Activated CD8-positive, alpha-beta memory T cell treated with anti-CD3 and anti-CD28 coated beads for 48 hours (primary cell): ENCODE results near the gene CDK10.
A peak's percentile ranks its signal among the peaks of the same experiment; 100 is the strongest.

Experiments used
- DNase-seq, 3 experiments: peaks; one replicate each; pipeline ENCODE4 v3.0.0-alpha.2; 2020; ENCODE audit warnings: low read depth in 2 of 3, low spot score in 2 of 3

CDK10 gene

DNA sequence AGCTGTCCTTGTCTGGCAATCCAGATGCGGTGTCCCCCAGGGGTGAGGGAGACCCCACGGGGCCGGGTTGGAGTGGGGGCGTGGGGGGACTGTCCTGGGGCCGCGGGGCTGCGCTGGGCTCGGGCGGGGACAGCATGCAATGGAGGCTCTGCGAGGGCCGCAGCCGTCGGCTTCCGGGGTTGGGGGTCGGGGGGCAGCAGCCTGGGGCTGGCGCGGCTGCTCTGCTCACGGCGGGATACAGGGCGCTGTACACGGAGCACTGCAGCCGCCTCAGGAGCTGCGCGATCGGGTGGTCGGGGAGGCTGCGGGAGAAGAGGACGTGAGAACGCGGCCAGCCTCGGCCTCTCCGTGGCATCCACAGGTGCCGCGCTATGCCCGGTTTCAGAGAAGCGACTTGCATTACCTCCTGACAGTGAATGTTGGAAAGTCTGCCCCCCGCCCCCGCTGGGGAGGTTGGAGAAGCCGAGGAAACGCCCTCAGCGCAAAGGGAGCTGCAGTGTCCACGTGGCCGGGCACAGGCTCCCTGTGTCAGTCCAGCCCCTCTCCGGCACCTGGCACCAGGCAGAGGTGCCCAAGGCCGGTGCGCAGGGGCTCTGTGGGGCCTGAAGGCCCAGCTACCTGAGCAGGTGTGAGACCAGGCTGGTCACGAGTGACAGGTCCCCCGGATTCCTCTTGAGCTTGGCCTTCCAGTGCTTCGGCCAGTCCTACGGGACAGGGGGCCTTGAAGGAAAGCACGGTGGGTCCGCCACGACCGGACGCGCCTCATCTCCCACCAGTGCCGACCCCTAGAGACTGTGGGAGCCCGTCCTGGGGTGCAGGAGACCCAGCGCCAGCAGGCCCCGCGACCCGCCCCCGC lies 24.4 kb downstream of the CDK10 start:
- no peak for DNase-seq

DNA sequence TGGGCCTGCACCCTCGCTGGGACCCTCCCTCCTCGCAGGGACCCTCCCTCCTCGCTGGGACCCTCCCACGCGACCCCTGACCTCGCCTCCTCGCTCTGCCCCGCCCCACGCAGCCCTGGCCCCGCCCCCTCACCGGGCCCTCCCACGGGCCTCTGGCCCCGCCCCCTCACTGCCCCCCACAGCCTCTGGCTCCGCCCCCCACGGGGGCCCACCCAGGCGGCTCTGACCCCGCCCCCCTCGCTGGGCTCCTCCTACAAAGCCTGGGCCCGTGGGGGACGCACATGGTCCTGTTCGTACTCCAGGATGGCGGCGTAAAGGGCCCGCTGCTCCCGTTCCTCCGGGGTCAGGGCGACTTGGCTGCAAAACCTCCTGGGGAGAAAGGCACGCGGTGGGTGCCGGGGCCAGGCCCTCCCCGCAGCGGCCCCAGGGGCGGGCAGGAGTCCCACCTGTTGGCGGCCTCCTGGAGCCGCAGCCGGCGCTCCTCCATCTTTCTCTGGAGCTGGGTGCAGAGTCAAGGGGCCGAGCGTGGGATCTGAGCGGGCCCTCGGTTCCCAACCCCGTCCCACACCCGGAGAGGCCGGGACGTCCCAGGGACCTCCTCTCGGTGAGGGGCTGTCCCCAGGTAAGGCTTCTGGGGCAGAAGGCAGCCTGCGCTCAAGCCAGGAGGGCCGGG lies 25.2 kb downstream of the CDK10 start:
- peak; percentile 67 to 79 (median 67) for DNase-seq

DNA sequence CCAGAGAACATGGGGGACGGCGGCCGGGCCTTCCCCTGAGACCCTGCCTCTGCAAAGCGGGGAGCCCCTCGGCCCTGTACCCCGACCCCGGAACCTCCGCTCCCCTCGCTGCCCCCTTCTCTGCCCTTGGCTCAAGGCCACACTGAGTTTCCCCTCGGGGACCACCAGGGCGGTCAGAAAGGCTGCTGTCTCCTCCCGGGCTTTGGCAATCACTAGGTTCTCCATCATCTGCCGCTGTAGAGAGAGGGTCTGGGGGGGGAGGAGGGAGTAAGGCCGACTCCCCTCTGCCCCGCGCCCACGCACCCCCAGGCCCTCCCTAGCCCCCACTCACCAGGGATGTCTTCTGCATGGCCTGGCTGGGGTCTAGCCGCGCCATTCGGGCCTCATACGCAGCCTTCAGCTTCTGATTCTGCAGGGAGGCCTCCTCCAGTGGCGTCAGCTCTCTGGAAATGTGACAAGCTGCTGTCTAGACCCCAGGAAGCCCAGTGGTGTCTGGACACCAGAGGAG lies 25.8 kb downstream of the CDK10 start:
- DNase-seq = no peak

DNA sequence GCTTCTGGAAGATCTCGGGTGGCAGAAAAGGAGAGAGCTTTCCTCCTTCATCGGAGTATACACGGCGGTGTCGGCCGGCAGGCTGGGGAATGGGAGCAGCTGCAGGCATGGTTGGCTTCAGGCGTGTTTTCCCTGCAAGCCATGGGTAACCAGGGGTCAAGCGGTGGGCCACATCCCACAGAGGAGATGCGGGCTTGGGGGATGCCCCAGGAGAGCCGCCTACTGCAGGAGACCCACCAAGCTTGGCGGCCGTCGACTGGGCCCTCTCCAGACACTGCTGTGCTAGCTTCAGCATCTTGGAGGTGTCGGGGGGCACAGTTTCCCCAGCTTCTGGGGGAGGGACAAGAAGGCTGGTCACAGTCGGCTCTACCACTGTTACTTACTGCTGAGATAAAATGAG lies 30.0 kb downstream of the CDK10 start:
- DNase-seq = no peak

DNA sequence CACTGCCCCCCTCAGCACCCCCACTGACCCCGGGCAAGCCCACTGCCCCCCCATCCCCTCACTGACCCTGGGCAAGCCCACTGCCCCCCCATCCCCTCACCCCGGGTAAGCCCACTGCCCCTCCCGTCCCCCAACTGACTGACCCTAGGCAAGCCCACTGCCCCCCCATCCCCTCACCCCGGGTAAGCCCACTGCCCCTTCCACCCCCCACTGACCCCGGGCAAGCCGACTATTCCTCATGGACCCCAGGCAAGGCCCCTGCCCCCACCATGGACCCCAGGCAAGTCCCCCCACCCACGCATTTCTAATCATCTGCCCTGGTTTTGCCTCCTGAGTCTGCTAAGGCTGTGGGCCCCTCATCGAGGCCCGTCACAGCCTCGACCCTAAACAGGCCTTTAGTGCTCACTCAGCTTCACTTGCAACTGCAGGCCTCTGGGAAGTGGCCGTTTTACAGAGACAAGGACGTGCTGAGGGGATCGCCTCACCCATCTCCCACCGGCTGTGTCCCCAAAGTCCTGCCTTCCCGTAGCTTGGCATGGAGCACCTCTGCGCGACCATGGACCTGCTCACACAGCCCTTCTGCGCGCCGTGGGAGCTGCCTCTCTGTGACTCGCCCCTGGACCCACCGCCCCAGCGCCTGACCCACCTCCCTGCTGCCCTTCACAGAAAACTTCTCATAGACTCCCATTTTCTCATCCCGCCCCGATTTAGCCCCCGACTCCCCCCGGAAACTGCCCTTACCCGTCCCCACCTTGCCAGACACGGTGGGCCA lies 30.6 kb downstream of the CDK10 start:
- no peak for DNase-seq

DNA sequence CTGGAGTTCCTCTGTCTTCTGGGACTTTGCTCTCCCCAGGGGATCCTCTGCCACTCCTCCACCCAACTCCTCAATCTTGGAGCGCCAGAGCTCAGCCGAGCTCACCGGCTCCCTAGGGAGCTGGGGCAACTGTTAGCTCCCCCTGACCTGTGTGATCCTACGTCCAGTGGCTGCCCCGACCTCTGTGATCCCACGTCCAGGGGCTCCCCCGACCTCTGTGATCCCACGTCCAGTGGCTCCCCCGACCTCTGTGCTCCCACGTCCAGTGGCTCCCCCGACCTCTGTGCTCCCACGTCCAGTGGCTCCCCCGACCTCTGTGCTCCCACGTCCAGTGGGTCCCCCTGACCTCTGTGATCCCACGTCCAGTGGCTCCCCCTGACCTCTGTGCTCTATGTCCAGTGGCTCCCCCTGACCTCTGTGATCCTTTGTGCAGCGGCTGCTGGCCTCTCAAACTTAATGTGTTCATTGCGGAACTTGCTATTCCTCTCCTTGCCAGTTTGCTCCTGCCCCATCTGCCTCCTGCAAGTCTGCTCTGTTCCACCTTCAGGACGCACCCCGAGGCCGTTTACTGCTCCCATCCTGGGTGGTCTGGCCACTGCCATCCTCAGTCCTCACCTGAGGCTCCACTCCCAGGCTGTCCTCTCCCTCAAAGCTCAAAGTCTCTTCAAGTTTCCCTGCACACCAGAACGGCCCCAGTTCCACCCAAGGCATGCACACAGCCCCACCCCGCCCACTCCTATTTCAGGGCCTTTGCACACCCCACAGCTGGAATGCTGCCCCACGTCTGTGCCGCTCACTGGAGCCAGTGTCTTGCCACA lies 31.4 kb downstream of the CDK10 start:
- DNase-seq = no peak

DNA sequence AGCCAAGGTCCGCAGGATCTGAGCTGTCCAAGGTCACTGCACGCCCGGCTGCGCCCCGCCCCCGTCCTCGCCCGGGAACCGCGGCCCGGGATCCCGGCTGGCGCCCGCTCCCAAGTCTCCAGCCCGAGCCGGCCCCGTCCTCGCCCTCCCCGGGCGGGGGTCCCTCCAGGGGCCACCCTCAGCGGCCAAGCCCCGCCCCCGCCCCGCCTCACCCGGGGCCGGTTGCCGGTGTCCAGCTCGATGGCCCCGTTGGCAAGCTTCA lies 34.0 kb downstream of the CDK10 start:
- peak in 1 of 3 experiments; percentile 40 for DNase-seq

DNA sequence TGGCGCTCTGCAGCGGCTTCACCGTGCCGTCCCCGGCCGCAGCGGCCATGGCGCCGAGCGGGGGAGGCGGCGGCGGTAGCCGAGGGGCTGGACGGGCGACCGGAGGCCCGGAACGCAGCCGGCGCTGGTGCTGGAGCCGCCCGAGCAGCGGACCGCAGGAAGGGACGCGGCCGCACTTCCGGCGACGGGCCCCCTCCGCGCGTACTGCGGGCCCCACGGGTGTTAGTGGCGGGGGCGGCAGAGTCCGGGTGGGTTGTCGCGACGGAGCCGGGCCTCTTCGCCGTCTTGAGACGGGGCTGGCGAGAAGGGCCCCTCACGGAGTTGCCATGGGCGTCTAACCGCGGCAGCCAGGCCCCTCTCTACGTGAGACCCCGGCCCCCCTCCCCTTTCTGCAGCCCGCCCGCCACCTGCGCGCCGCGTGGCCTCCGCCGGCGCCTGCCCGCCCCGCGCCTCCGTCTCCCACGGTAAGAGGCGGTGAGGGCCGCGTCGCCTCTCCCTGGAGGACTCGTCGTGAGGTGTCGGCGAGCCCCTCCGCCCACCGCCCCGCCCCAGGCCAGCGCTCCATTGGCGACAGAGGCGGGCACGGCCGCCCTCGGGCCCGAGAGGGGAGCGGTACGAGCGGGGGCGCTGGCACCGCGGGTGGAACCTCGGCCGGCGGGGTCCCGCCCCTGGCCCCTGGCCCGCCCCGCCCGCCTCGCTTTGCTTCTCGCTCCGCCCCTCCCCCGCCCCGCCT lies 34.5 kb downstream of the CDK10 start, which contains the start of the genes VPS9D1 and ZNF276:
Gene VPS9D1, minus strand, starts transcription at position 86 of the 733 bp plus-strand sequence. Its CDS starts 37 bp downstream, at position 49.
Gene ZNF276, plus strand, starts transcription at position 725 of the 733 bp plus-strand sequence. CDS start 104 bp downstream, outside the sequence.
- peak; percentile 64 to 76 (median 69) for DNase-seq

DNA sequence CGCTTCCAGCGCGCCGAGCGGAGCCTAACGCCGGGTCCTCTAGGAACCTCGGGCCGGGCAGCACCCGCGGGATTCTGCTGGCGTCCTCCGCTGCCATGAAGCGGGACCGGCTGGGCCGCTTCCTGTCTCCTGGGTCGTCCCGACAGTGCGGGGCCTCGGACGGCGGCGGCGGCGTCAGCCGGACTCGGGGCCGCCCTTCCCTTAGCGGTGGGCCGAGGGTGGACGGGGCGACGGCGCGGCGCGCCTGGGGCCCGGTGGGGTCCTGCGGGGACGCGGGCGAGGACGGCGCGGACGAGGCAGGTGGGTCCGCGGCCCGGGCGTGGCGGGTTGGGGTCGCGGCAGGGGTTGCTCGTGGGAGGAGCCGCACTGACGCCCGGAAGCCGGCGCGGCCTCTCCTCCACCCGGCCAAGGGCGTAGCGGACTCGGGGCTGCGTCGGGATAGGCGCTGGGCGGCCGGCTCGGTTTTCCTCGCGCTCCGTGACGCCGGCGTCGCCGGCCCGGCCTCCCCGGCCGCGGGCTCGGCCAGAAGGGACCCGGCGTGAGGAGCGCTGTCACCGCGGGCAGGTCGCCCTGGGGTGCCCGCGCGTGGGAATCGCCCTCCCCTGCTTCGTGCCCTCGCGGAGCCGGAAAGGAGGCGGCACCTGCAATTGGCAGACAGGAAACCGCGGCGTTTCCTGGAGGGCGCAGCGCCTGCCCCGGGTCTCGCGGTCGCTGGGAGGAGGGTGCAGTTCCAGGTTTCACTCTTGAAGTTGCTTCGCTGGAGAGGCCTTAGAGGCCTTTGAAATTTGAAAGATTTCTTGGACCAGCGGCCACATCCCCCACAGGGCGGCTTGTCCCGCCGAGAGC lies 35.3 kb downstream of the CDK10 start:
- DNase-seq = peak; percentile 54 to 66 (median 63)

DNA sequence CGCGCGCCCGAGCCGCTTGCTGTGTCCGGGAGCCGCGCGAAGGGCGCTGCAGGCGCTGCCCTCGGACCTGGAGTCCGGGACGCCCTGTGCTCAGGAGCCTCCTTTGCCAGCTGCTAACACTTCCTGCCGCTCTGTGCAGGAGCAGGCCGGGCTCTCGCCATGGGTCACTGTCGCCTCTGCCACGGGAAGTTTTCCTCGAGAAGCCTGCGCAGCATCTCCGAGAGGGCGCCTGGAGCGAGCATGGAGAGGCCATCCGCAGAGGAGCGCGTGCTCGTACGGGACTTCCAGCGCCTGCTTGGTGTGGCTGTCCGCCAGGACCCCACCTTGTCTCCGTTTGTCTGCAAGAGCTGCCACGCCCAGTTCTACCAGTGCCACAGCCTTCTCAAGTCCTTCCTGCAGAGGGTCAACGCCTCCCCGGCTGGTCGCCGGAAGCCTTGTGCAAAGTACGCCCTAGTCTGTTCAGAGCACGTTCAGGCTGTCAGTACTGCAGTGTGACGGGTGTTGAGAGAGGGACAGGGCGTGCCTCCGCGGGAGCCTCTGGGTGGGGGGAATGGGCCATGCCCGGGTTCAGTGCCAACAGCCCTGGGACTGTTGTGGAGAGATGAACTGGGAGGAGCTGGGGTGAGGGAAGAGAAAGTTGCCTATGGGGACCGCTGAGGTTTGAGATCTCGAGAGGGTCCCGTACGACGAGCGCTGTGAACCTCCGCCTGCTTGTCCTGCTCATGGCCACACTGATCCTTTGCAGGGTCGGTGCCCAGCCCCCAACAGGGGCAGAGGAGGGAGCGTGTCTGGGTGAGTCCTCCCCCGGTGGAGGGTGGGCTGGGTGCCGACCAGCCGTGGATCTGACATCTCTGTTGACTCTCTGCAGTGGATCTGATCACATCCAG lies 36.1 kb downstream of the CDK10 start:
- peak in 2 of 3 experiments; percentile 36 to 47 for DNase-seq

DNA sequence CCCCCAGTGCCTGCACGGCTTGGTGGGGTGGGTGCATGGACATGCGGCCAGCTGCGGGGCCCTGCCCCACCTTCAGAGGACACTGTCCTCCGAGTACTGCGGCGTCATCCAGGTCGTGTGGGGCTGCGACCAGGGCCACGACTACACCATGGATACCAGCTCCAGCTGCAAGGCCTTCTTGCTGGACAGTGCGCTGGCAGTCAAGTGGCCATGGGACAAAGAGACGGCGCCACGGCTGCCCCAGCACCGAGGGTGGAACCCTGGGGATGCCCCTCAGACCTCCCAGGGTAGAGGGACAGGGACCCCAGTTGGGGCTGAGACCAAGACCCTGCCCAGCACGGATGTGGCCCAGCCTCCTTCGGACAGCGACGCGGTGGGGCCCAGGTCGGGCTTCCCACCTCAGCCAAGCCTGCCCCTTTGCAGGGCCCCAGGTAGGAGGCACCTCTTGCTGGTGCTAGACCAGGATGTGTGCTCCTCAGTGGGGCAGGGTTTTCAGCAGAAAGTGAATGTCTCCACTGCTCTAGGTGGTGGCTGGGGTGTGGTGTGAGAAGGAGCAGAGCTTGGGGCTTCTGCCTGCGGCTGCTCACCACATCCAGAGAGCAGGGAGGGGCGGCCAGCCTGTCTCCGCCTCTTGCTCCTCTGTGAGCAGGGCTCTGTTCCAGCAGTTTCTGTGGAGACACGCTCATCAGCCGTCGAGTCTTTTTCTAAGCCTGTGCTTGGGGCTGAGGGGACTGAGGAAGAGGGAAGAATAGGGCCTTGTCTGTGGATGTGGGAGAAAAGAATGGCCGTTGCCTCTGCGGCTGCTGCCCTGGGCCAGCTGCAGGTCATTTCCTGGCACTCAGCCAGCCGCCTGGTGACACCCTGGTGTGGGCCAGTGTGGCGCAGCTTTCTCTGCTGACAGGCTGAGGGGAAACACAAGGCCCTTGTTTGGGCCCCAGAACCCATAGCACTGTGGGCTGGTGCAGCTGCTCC lies 37.1 kb downstream of the CDK10 start:
- DNase-seq = peak; percentile 40 to 65 (median 44)

DNA sequence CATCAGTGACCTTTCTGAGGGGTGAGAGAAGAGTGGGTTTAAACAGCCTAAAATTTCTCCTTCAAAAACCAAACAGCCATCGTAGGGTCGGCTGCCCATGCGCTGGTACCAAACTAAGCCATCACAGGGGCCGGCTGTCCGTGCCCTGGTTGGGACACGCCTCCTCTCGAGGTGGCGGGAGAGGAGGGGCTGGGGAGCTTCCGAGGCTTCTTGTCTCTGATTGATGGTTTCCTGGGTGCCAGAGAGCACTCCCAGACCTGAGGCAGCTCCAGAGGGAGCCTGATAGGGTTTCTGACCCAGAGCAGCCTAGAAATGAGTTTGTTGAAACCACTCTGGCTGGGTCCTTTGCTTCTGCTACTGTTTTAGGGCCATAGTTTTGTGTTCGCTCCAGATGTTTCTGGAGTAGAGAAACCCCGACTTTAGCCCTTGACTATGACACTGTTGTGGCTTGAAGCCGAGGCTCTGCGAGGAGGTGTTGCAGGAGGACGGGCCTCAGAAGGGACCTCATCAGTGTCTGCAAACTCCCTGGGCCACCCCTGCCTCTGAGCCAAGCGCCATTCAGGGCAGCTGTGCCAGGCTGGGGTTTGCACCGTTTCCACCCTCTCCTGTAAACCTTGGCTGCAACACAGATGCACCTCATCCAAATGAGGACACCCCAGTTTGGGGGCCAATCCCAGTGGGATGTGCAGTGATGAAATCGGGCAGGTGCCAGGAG lies 41.1 kb downstream of the CDK10 start:
- DNase-seq = no peak

DNA sequence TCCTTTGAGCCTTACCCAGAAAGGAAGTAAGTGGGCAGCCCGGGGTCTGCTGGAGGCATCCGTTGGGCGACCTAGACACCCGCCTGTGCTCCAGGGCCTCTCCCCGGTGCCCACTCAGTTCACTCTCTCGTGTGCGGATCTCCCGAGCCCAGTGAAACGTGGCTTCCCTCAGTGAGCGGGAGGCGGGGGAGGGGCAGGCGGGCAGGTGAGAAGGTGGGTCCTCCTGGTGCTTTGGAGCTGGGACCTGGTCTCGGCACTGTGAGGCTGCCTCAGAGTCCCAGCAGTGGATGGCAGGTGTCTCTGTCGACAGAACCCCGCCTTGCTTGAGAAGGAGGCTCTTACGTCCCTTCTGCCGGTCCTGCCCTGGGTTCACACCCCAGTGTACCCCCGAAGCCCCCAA lies 42.8 kb downstream of the CDK10 start:
- DNase-seq = no peak

DNA sequence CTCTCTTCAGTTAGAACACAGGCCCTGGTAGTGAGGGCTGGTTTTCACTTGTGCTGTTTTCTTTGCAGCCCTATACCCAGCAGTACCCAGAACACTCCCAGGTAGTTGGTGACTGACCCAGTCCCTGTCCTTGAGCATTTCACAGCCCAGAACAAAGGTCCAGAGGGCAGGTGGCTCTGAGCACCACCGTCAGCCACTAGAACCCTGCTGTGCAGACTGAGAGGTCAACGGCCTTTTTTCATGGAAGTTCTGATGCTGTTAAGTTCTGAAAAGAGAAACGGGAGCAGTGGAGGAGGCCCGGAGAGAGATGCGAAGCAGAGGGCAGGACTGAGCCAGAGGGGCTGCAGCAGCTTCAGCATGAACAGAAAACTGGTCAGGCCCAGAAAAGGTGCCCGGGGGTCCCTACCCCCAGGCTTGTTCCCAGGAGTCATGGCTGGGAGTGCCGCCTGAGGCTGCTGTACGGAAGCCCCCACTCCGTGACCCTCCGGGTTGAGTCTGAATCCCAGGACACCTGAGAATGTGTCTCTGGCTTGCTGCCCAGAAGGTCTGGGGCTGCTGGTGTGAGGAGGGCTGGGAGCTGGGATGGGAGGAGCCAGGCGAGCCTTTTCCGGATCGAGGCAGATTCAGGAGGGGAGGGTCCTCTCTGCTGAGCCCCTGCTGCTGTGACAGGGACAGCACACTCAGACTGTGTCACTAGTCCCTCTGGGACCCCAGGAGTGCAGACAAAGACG lies 43.5 kb downstream of the CDK10 start:
- DNase-seq = no peak

DNA sequence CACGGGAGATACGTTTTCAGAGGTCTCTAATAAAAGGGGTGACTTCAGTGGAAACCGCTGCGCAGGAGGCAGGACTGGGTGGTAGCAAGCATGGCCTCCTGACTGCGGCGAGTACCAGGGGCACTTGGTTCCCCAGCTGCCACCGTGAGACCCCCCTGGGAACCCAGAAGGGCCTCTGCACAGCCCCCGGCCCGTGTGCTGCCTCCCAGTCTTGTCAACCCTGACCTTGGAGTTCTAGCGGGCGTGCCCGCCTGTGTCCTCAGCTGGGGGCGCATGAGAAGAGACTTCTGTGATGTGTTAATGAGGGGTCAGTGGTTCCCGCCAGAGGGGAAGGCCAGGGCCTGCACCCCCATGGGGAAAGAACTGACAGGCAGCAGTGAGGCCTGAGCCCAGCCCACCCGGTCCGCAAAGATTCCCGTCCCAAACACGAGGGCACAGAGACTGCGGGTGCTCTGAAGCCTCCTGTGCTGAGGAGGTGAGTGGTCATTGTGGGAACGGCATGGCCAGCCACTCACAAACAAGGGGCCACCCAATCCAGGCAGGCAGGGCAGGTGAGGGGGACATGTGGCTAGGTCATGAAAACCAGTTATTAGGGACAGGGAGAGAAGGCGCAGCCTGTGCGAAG lies 44.2 kb downstream of the CDK10 start:
- DNase-seq = no peak
